K562 (cell line): ENCODE results near the gene ATP5ME.

ENCODE experiments used
- BRF2 ChIP-seq: IDR thresholded peaks from 3 replicates; pipeline ENCODE4 v1.6.1; 2011; ENCODE audit warnings: borderline replicate concordance, mild to moderate bottlenecking; ENCODE audit not compliant: insufficient read length, insufficient read depth
- CTCF ChIP-seq, 3 experiments: IDR thresholded peaks in 2 of 3; conservative IDR thresholded peaks in 1 of 3; 2 replicates each; pipeline ENCODE4 v1.5.1; 2011 to 2012; ENCODE audit warnings: low read length in 3 of 3, mild to moderate bottlenecking in 3 of 3, control low read depth in 2 of 3, improper control_type of control experiment in 1 of 3, inconsistent platforms in 1 of 3, low read depth in 1 of 3, mixed read lengths in 1 of 3, moderate library complexity in 1 of 3; ENCODE audit not compliant: insufficient read depth in 2 of 3
- FOSL1 ChIP-seq: fragments of 200-800 bp; sonication (Bioruptor generic); conservative IDR thresholded peaks from 2 replicates; pipeline ENCODE4 v1.6.1; 2016; ENCODE audit warnings: missing genetic modification characterization, missing compliant biosample characterization
- FOXP4 ChIP-seq: sonication (generic); formaldehyde crosslinking; IDR thresholded peaks from 2 replicates; pipeline ENCODE4 v1.8.0; 2022; ENCODE audit warnings: mild to moderate bottlenecking, missing genetic modification reagents, borderline replicate concordance
- GABPA ChIP-seq: fragments of 200-800 bp; sonication (Bioruptor generic); conservative IDR thresholded peaks from 2 replicates; pipeline ENCODE4 v1.6.1; 2016; ENCODE audit warnings: low read depth, missing genetic modification characterization, missing compliant biosample characterization
- KDM2B ChIP-seq: fragments of 250-450 bp; sonication (Bioruptor Pico); IDR thresholded peaks from 2 replicates; pipeline ENCODE4 v1.8.0; 2021; ENCODE audit warnings: mild to moderate bottlenecking, moderate library complexity
- MAZ ChIP-seq, 2 experiments: fragments of 450-650 bp in 1 of 2; sonication (generic) in 1 of 2; formaldehyde crosslinking; IDR thresholded peaks in 1 of 2; conservative IDR thresholded peaks in 1 of 2; 2 replicates each; pipeline versions ENCODE4 v1.4.0 to v1.5.0; 2020; ENCODE audit warnings: mild to moderate bottlenecking in 1 of 2, missing genetic modification reagents in 1 of 2
- MXD1 ChIP-seq: fragments of 250-450 bp; sonication (Bioruptor Pico); IDR thresholded peaks from 2 replicates; pipeline ENCODE4 v1.8.0; 2021; ENCODE audit warnings: borderline replicate concordance, mild to moderate bottlenecking, moderate library complexity; ENCODE audit not compliant: poor library complexity, severe bottlenecking
- MYC ChIP-seq, 2 experiments: fragments of 250-450 bp in 1 of 2; sonication (Bioruptor Pico) in 1 of 2; IDR thresholded peaks; 2 replicates each; pipeline versions ENCODE4 v1.5.1 to v1.6.1; 2012 to 2021; ENCODE audit warnings: low read depth in 2 of 2, borderline replicate concordance in 1 of 2, improper control_type of control experiment in 1 of 2, low read length in 1 of 2, mild to moderate bottlenecking in 1 of 2, moderate library complexity in 1 of 2
- POLR2A ChIP-seq: fragments of 450-650 bp; conservative IDR thresholded peaks from 2 replicates; pipeline ENCODE4 v1.6.1; 2016
- POLR2AphosphoS5 ChIP-seq: IDR thresholded peaks from 2 replicates; pipeline ENCODE4 v1.6.1; 2011; ENCODE audit warnings: mild to moderate bottlenecking, low read depth, low read length, moderate library complexity; ENCODE audit not compliant: control insufficient read depth, insufficient read depth
- ZBTB43 ChIP-seq: sonication (generic); formaldehyde crosslinking; IDR thresholded peaks from 2 replicates; pipeline ENCODE4 v1.8.0; 2023; ENCODE audit warnings: mild to moderate bottlenecking, missing genetic modification reagents

GRCh38 chr4:665381-665750 is 8.7 kb downstream of the ATP5ME start:
- TF ChIP-seq CTCF (IDR thresholded peaks at IDR 0.05 in 2 of 3, conservative IDR thresholded peaks at IDR 0.05 in 1 of 3; ENCODE audit: insufficient read depth in 2 of 3, low read depth in 1 of 3, low read length in 3 of 3) (no peak), POLR2AphosphoS5 (no peak), MYC (IDR thresholded peaks at IDR 0.05; ENCODE audit: low read depth, low read length) (no peak), MYC (CRISPR knock-in tag; IDR thresholded peaks at IDR 0.05; ENCODE audit: borderline replicate concordance, low read depth) (no peak), FOXP4 (CRISPR knock-in tag) (no peak), MXD1 (CRISPR knock-in tag) (no peak), KDM2B (CRISPR knock-in tag) (no peak), FOSL1 (no peak), ZBTB43 (CRISPR knock-in tag) (no peak), MAZ (CRISPR knock-in tag; conservative IDR thresholded peaks at IDR 0.05 in 1 of 2, IDR thresholded peaks at IDR 0.05 in 1 of 2) (no peak), GABPA (no peak), POLR2A (no peak), BRF2 (no peak)
